HG03469 (cell line): ENCODE measurements around the gene ERH.
"Not testable (repeated sequence)": the region's sequence is repeated elsewhere in the genome, so short reads cannot be mapped to it uniquely, and the experiment has no call there.

Experiments
- ATAC-seq: cut with Tn5 transposase; IDR thresholded peaks from one replicate; pipeline ENCODE4 v1.9.1; 2021; ENCODE audit warnings: mild to moderate bottlenecking, moderate library complexity, moderate number of reproducible peaks; ENCODE audit not compliant: unreplicated experiment

Gene ERH

GRCh38 chr14:69398818-69399210, 715 bp upstream of the ERH start:
- no peak for ATAC-seq

GRCh38 chr14:69395929-69396328, 2.2 kb downstream of the ERH start:
- ATAC-seq: no peak

GRCh38 chr14:69392481-69392880, 5.6 kb downstream of the ERH start:
- no peak for ATAC-seq

- not testable (repeated sequence) for ATAC-seq
Measured at GRCh38 chr14:69391400-69391799, 6.7 kb downstream of the ERH start.

- no peak for ATAC-seq
Measured at GRCh38 chr14:69387311-69387710, 10.8 kb downstream of the ERH start.

- ATAC-seq: no peak
Measured at GRCh38 chr14:69378274-69378673, 19.8 kb downstream of the ERH start.

- ATAC-seq: no peak
Measured at GRCh38 chr14:69376439-69376838, 21.7 kb downstream of the ERH start.

- ATAC-seq: no peak
Measured at GRCh38 chr14:69375722-69376121, 22.4 kb downstream of the ERH start.

- ATAC-seq: no peak
Measured at GRCh38 chr14:69375182-69375581, 22.9 kb downstream of the ERH start.

GRCh38 chr14:69374235-69374634, 23.9 kb downstream of the ERH start:
- no peak for ATAC-seq

GRCh38 chr14:69373104-69373503, 25.0 kb downstream of the ERH start:
- ATAC-seq: no peak

- no peak for ATAC-seq
Measured at GRCh38 chr14:69372146-69372545, 26.0 kb downstream of the ERH start.

- no peak for ATAC-seq
Measured at GRCh38 chr14:69370061-69370460, 28.0 kb downstream of the ERH start.

GRCh38 chr14:69368381-69368780, 29.7 kb downstream of the ERH start:
- no peak for ATAC-seq

GRCh38 chr14:69366761-69367160, 31.3 kb downstream of the ERH start:
- no peak for ATAC-seq

- no peak for ATAC-seq
Measured at GRCh38 chr14:69366069-69366468, 32.0 kb downstream of the ERH start.

GRCh38 chr14:69364378-69364777, 33.7 kb downstream of the ERH start:
- ATAC-seq: no peak

- no peak for ATAC-seq
Measured at GRCh38 chr14:69363964-69364363, 34.1 kb downstream of the ERH start.

GRCh38 chr14:69363055-69363454, 35.0 kb downstream of the ERH start:
- no peak for ATAC-seq

- no peak for ATAC-seq
Measured at GRCh38 chr14:69360438-69361108, 37.5 kb downstream of the ERH start.

- ATAC-seq: no peak
Measured at GRCh38 chr14:69358966-69359365, 39.1 kb downstream of the ERH start.

GRCh38 chr14:69358233-69358963, 39.7 kb downstream of the ERH start:
- ATAC-seq: no peak
